DMS53 (cell line): ENCODE data around the gene RGL1.
"Not testable (repeated sequence)": the region's sequence is repeated elsewhere in the genome, so short reads cannot be mapped to it uniquely, and the experiment has no call there.

Experiments used
- DNase-seq: peaks from one replicate; lab custom pipeline; 2025; lab: John Stamatoyannopoulos, UW

RGL1 gene

GRCh38 chr1:183785921-183786320 lies 19.0 kb upstream of the RGL1 start:
- not testable (repeated sequence) for DNase-seq

GRCh38 chr1:183787704-183788103 lies 17.2 kb upstream of the RGL1 start:
- no peak for DNase-seq

- no peak for DNase-seq
Measured at GRCh38 chr1:183791319-183791718, 13.6 kb upstream of the RGL1 start.

GRCh38 chr1:183792300-183792699 lies 12.6 kb upstream of the RGL1 start:
- no peak for DNase-seq

- DNase-seq, result no peak
Measured at GRCh38 chr1:183794088-183794487, 10.8 kb upstream of the RGL1 start.

GRCh38 chr1:183800449-183800848 lies 4.5 kb upstream of the RGL1 start:
- DNase-seq, result no peak

GRCh38 chr1:183801649-183802048 lies 3.3 kb upstream of the RGL1 start:
- no peak for DNase-seq

GRCh38 chr1:183804387-183804786 lies 533 bp upstream of the RGL1 start:
- peak; percentile 26 for DNase-seq

- DNase-seq, result peak; percentile 31
Measured at GRCh38 chr1:183806125-183806524, 1.2 kb downstream of the RGL1 start.

GRCh38 chr1:183806675-183807074 lies 1.8 kb downstream of the RGL1 start:
- peak; percentile 13 for DNase-seq

- DNase-seq, result no peak
Measured at GRCh38 chr1:183807549-183808168, 2.7 kb downstream of the RGL1 start.

- DNase-seq, result no peak
Measured at GRCh38 chr1:183808296-183809027, 3.5 kb downstream of the RGL1 start.

- no peak for DNase-seq
Measured at GRCh38 chr1:183810121-183810520, 5.2 kb downstream of the RGL1 start.

- no peak for DNase-seq
Measured at GRCh38 chr1:183810756-183811544, 6.0 kb downstream of the RGL1 start.

GRCh38 chr1:183812128-183812527 lies 7.2 kb downstream of the RGL1 start:
- no peak for DNase-seq

GRCh38 chr1:183812686-183813569 lies 8.0 kb downstream of the RGL1 start:
- no peak for DNase-seq

- DNase-seq, result no peak
Measured at GRCh38 chr1:183814121-183814681, 9.3 kb downstream of the RGL1 start.

- no peak for DNase-seq
Measured at GRCh38 chr1:183816110-183816509, 11.2 kb downstream of the RGL1 start.

- no peak for DNase-seq
Measured at GRCh38 chr1:183817576-183818288, 12.8 kb downstream of the RGL1 start.

- DNase-seq, result no peak
Measured at GRCh38 chr1:183819059-183819458, 14.1 kb downstream of the RGL1 start.

GRCh38 chr1:183821309-183821888 lies 16.5 kb downstream of the RGL1 start:
- DNase-seq, result no peak
